Small intestine (tissue), 16 donors: ENCODE data around the gene CEL. TPM values are rescaled to one million over a fixed set of nuclear protein-coding genes. Genes with fewer than 3 reads are reported as not detected.
"Not testable (repeated sequence)": the region's sequence is repeated elsewhere in the genome, so short reads cannot be mapped to it uniquely, and the experiment has no call there.

Source experiments
- DNase-seq, 2 donors: peaks; one replicate each; pipeline versions ENCODE4 v3.0.0 to v3.0.0-alpha.2; 2013
- FAIRE-seq: peaks from 2 replicates; lab custom pipeline; 2012; peaks lifted over from hg19 to GRCh38; lab: Jason Lieb, UNC
- H3K27ac ChIP-seq, 3 donors: one replicate each; pipeline ENCODE4 v1.5.1; 2013; ENCODE audit warnings: low read length in 2 of 3, mild to moderate bottlenecking in 2 of 3, control low read depth in 1 of 3, inconsistent platforms in 1 of 3, low read depth in 1 of 3, moderate library complexity in 1 of 3
- H3K27me3 ChIP-seq, 3 donors: one replicate each; pipeline ENCODE4 v1.6.1; 2013; ENCODE audit warnings: low read length in 3 of 3, inconsistent platforms in 1 of 3; ENCODE audit not compliant: control insufficient read depth in 3 of 3, insufficient read depth in 3 of 3
- H3K36me3 ChIP-seq, 3 donors: one replicate each; pipeline ENCODE4 v1.6.1; 2013; ENCODE audit warnings: low read length in 3 of 3, inconsistent platforms in 1 of 3, low read depth in 1 of 3, mild to moderate bottlenecking in 1 of 3, moderate library complexity in 1 of 3; ENCODE audit not compliant: control insufficient read depth in 3 of 3, insufficient read depth in 2 of 3
- H3K4me1 ChIP-seq, 3 donors: one replicate each; pipeline ENCODE4 v1.6.1; 2013; ENCODE audit warnings: low read length in 2 of 3, inconsistent platforms in 1 of 3, low read depth in 1 of 3, mild to moderate bottlenecking in 1 of 3, moderate library complexity in 1 of 3; ENCODE audit not compliant: control insufficient read depth in 3 of 3, insufficient read depth in 2 of 3
- H3K4me3 ChIP-seq, 3 donors: one replicate each; pipeline ENCODE4 v1.5.1; 2013; ENCODE audit warnings: low read length in 3 of 3, control low read depth in 1 of 3, inconsistent platforms in 1 of 3, low read depth in 1 of 3, mild to moderate bottlenecking in 1 of 3, moderate library complexity in 1 of 3
- H3K9me3 ChIP-seq, 2 donors: one replicate each; pipeline ENCODE4 v1.6.1; 2013; ENCODE audit warnings: low read depth in 1 of 2, low read length in 1 of 2; ENCODE audit not compliant: control insufficient read depth in 2 of 2, insufficient read depth in 1 of 2
- WGBS, 3 donors: extraction: QIAGEN DNeasy Blood & Tissue Kit; methylation state at CpG; one replicate each; pipeline ENCODE4 v1.1.7; 2013; 5-methylcytosine and 5-hydroxymethylcytosine counted together
- long read RNA-seq, 10 donors: transcript quantifications; one replicate each; lab custom pipeline, GENCODE V29; 2026
- polyA plus RNA-seq, 4 donors: library from polyadenylated mRNA; stranded (reverse) in 3 of 4; unstranded in 1 of 4; fragments of 200-250 nt in 3 of 4; fragments of 120-200 nt in 1 of 4; gene quantifications; one replicate each; pipeline versions ENCODE4 v1.2.1 to v1.2.3, GENCODE V29; 2013
- donor health status: healthy with polysubstance abuse.
- donor health status: control.
- donor health status: control.
- donor health status: Bipolar disorder and iron deficiency.
- donor health status: healthy.

CEL gene
- polyA plus RNA-seq = 100 to 1,000 TPM in 1 of 4 donors, 1 to 10 TPM in 3; 2.8 to 463 (median 5.3) TPM
- long read RNA-seq, donor 1, transcript CEL-201 (11 exons, 2,384 nt) = major isoform, 6 of 81 reads
- long read RNA-seq, donor 1, partial matches to known transcripts = 66 of 81 reads
- long read RNA-seq, donor 1, other reads (novel, unspliced or antisense) = 9 of 81 reads
- long read RNA-seq, donor 2, transcript CEL-201 (11 exons, 2,384 nt) = major isoform, 8 of 22 reads
- long read RNA-seq, donor 2, partial matches to known transcripts = 8 of 22 reads
- long read RNA-seq, donor 2, other reads (novel, unspliced or antisense) = 6 of 22 reads
- long read RNA-seq, donor 3, transcript CEL-201 (11 exons, 2,384 nt) = major isoform, 9 of 47 reads
- long read RNA-seq, donor 3, partial matches to known transcripts = 38 of 47 reads
- long read RNA-seq, donor 3, other reads (novel, unspliced or antisense) = 0 of 47 reads
- long read RNA-seq, donor 4 = 0 reads
- long read RNA-seq, donor 5, partial matches to known transcripts = 20 of 21 reads
- long read RNA-seq, donor 5, other reads (novel, unspliced or antisense) = 0 of 21 reads
- long read RNA-seq, donor 6, transcript CEL-201 (11 exons, 2,384 nt) = major isoform, 21 of 50 reads
- long read RNA-seq, donor 6, partial matches to known transcripts = 29 of 50 reads
- long read RNA-seq, donor 6, other reads (novel, unspliced or antisense) = 0 of 50 reads
- long read RNA-seq, donor 7 = 0 reads
- long read RNA-seq, donor 8 = 0 reads
- long read RNA-seq, donor 9, transcript CEL-201 (11 exons, 2,384 nt) = major isoform, 7 of 7 reads
- long read RNA-seq, donor 9, partial matches to known transcripts = 0 of 7 reads
- long read RNA-seq, donor 9, other reads (novel, unspliced or antisense) = 0 of 7 reads
- long read RNA-seq, donor 10, transcript CEL-201 (11 exons, 2,384 nt) = major isoform, 13 of 32 reads
- long read RNA-seq, donor 10, partial matches to known transcripts = 19 of 32 reads
- long read RNA-seq, donor 10, other reads (novel, unspliced or antisense) = 0 of 32 reads

DNA sequence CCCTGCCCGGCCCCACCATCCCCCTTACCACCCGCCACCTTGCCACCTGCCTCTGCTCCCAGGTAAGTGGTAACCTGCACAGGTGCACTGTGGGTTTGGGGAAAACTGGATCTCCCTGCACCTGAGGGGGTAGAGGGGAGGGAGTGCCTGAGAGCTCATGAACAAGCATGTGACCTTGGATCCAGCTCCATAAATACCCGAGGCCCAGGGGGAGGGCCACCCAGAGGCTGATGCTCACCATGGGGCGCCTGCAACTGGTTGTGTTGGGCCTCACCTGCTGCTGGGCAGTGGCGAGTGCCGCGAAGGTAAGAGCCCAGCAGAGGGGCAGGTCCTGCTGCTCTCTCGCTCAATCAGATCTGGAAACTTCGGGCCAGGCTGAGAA is at the start of gene CEL:
Gene CEL, plus strand, starts transcription at position 218 of the 382 bp plus-strand sequence. Its CDS starts 22 bp downstream, at position 240.
- Histone ChIP-seq H3K4me1 (peaks cover 2 to 26% (median 2%) of the 10 kb centered on the region in 3 donors), H3K36me3 (peaks cover 0 to 65% (median 2%) of the 10 kb centered on the region in 3 donors), H3K27ac (peak within 1 kb of the TSS in 2 of 3 donors; percentile 66 to 89)
- not testable (repeated sequence) for H3K4me3 ChIP-seq, H3K9me3 ChIP-seq, FAIRE-seq, H3K27me3 ChIP-seq
- peak; percentile 75 to 88 for DNase-seq
- WGBS, 3 donors = 0 to 41% (median 30%) methylated on average over 1 to 4 of the region's 9 CpGs

DNA sequence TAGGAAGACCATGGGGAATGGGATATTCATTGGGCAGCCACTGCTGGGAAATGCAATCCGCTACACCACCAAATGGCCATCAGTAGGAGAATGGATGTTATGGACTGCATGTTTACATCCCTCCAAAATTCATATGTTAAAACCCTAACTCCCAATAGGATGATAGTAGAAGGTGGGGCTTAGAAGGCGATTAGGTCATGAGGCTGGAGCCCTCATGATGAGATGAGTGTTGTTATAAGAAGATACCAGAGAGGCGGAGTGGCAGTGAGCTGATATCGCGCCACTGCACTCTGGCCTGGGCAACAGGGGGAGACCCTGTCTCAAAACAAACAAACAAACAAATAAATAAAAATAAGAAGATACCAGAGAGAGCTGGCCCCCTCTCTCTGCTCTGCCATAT is 47.1 kb upstream of the CEL start:
- Histone ChIP-seq H3K4me1 (no peaks in the 10 kb centered on the region), H3K9me3 (peaks cover 0 to 11% of the 10 kb centered on the region in 2 donors), H3K27me3 (peaks cover 0 to 5% (median 0%) of the 10 kb centered on the region in 3 donors), H3K4me3 (no peak overlapping the region), H3K27ac (no peak overlapping the region), H3K36me3 (no peaks in the 10 kb centered on the region)
- no peak for DNase-seq
- 86 to 94% (median 88%) methylated on average over 5 of the region's 5 CpGs for WGBS, 3 donors
- no peak for FAIRE-seq

DNA sequence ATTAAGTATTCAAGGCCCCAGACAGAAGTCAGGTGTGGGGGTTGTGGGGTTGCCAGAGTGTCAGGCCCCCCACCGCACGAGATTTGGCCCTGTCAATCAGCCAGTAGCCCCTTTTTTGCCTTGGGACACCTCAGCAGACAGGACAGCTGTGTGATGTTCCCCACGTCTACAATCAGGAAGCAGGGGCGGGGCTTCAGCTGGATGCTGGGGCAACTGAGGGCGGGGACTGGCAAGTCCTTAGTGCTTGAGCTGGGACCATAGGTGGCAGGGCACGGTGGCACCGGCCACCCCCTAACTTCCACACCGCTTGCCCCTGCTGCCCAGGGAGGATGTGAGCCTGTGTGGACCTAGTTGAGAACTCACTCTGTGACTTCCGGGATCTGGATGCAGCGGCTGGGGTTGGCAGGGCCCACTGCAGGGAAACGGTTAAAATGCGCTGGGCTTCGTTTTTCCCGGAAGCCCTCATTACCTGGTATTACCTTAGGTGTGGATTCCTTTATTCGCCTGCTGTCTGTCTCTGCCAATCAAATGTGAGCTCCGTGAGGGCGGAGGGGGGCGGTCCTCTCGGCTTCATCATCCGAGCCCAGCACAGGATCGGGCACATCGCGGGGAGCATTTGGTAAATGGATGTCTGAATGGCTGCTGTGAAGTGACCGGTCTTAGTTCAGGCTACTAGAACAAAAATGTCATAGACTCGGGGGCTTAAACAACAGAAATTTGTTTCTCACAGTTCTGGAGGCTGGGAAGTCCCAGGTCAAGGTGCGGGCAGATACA is 38.5 kb upstream of the CEL start:
- H3K36me3 ChIP-seq = no peaks in the 10 kb centered on the region
- peaks cover 0 to 9% (median 0%) of the 10 kb centered on the region in 3 donors for H3K4me1 ChIP-seq
- H3K9me3 ChIP-seq = no peaks in the 10 kb centered on the region
- FAIRE-seq (no peak), DNase-seq (peak in 1 of 2 donors; percentile 38)
- no peaks in the 10 kb centered on the region for H3K27me3 ChIP-seq
- no peak overlapping the region for H3K4me3 ChIP-seq
- WGBS, 3 donors = 63 to 74% (median 64%) methylated on average over 26 of the region's 26 CpGs
- no peak overlapping the region for H3K27ac ChIP-seq

DNA sequence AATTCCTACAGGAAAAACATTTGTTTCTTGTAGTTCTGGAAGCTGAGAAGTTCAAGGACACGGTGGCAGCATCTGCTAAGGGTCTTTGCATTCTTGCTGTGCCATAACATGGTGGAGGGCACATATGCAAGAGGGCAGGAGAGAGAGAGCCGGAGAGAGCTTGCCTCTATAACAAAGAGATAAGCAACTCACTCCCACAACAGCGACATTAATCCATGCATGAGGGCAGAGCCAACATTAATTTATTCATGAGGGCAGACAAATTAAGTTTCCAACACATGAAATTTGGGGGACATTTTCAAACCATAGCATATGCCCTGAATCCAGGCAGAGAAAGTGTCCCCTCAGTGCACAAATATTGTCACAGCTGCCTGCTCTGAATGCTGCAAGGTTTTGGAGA is 35.4 kb upstream of the CEL start:
- FAIRE-seq = no peak
- H3K9me3 ChIP-seq = no peaks in the 10 kb centered on the region
- WGBS, 3 donors = 48 to 55% (median 52%) methylated on average over 3 of the region's 3 CpGs

GRCh38 chr9:133027134-133027533 is 34.6 kb upstream of the CEL start:
- no peaks in the 10 kb centered on the region for H3K27me3 ChIP-seq

More for the DNA sequence above, 35.4 kb upstream of the CEL start:
- no peak overlapping the region for H3K27ac ChIP-seq
- no peak for DNase-seq
- H3K36me3 ChIP-seq = no peaks in the 10 kb centered on the region
- H3K4me3 ChIP-seq = no peak overlapping the region
- peaks cover 0 to 11% (median under 1%) of the 10 kb centered on the region in 3 donors for H3K4me1 ChIP-seq
- H3K27me3 ChIP-seq = no peaks in the 10 kb centered on the region

GRCh38 chr9:133028221-133028620 is 33.6 kb upstream of the CEL start:
- no peak for FAIRE-seq

More at GRCh38 chr9:133027134-133027533, 34.6 kb upstream of the CEL start:
- FAIRE-seq = no peak
- Histone ChIP-seq H3K27ac (no peak overlapping the region), H3K4me1 (peaks cover 0 to 12% (median 5%) of the 10 kb centered on the region in 3 donors), H3K9me3 (no peaks in the 10 kb centered on the region), H3K4me3 (no peak overlapping the region), H3K36me3 (no peaks in the 10 kb centered on the region)
- DNase-seq = no peak
- 41 to 55% (median 43%) methylated on average over 5 of the region's 5 CpGs for WGBS, 3 donors

GRCh38 chr9:133029994-133030316 is 31.8 kb upstream of the CEL start:
- Histone ChIP-seq H3K27me3 (no peaks in the 10 kb centered on the region), H3K27ac (peak overlapping the region; percentile 80 to 93 (median 88)), H3K4me1 (peaks cover 0 to 11% (median 7%) of the 10 kb centered on the region in 3 donors), H3K4me3 (peak overlapping the region; percentile 69 to 99 (median 81)), H3K36me3 (peaks cover 0 to 12% (median 0%) of the 10 kb centered on the region in 3 donors), H3K9me3 (peaks cover 0 to 4% of the 10 kb centered on the region in 2 donors)
- FAIRE-seq (no peak), DNase-seq (no peak)
- WGBS, 3 donors = 0% methylated on average over 27 to 28 of the region's 28 CpGs

More at GRCh38 chr9:133028221-133028620, 33.6 kb upstream of the CEL start:
- Histone ChIP-seq H3K27me3 (no peaks in the 10 kb centered on the region), H3K36me3 (peaks cover 0 to 2% (median 0%) of the 10 kb centered on the region in 3 donors), H3K4me1 (peaks cover 0 to 11% (median 7%) of the 10 kb centered on the region in 3 donors), H3K4me3 (no peak overlapping the region), H3K9me3 (peaks cover 0 to under 1% of the 10 kb centered on the region in 2 donors), H3K27ac (no peak overlapping the region)
- no peak for DNase-seq
- 79 to 83% (median 81%) methylated on average over 3 of the region's 3 CpGs for WGBS, 3 donors
